Psoas muscle (tissue), 8 donors: ENCODE data around the gene PTCD2. TPM values are rescaled to one million over a fixed set of nuclear protein-coding genes. Genes with fewer than 3 reads are reported as not detected.

Experiments
- ATAC-seq, 4 donors: fragments of 200-7000 bp; cut with Tn5 transposase; one replicate each; pipeline ENCODE4 v1.9.1; 2020; ENCODE audit warnings: moderate library complexity in 3 of 4, mild to moderate bottlenecking in 2 of 4
- DNase-seq, 2 donors: peaks; one replicate each; pipeline ENCODE4 v3.0.0-alpha.2; 2020
- H3K27ac ChIP-seq: fragments of 200-600 bp; one replicate; pipeline ENCODE4 v1.8.0; 2022
- H3K27me3 ChIP-seq, 3 donors: fragments of 200-600 bp in 1 of 3; one replicate each; pipeline versions ENCODE4 v1.6.1 to v1.8.0; 2013 to 2022; ENCODE audit warnings: low read length in 2 of 3, mild to moderate bottlenecking in 2 of 3, moderate library complexity in 1 of 3; ENCODE audit not compliant: insufficient read depth in 3 of 3
- H3K36me3 ChIP-seq, 2 donors: fragments of 200-600 bp in 1 of 2; one replicate each; pipeline versions ENCODE4 v1.6.1 to v1.8.0; 2013 to 2022; ENCODE audit warnings: low read depth in 1 of 2, mild to moderate bottlenecking in 1 of 2, moderate library complexity in 1 of 2; ENCODE audit not compliant: insufficient read depth in 1 of 2
- H3K4me1 ChIP-seq: fragments of 200-600 bp; one replicate; pipeline ENCODE4 v1.8.0; 2022
- H3K4me3 ChIP-seq: fragments of 200-600 bp; one replicate; pipeline ENCODE4 v1.8.0; 2022; ENCODE audit warnings: mild to moderate bottlenecking
- H3K9me3 ChIP-seq: fragments of 200-600 bp; one replicate; pipeline ENCODE4 v1.8.0; 2022
- WGBS, 3 donors: extraction: QIAGEN DNeasy Blood & Tissue Kit; methylation state at CpG; one replicate each; pipeline versions ENCODE4 v1.1.6 to v1.1.7; 2013; 5-methylcytosine and 5-hydroxymethylcytosine counted together
- intact Hi-C, 2 donors: fragments of 100-400 bp; cut with DNase I; formaldehyde crosslinking; loops; one replicate each; pipeline versions ENCODE4 v1.11.0 to v1.14.2; 2022
- polyA plus RNA-seq, 3 donors: library from polyadenylated mRNA; stranded (reverse); fragments of 200-250 nt; gene quantifications; one replicate each; pipeline ENCODE4 v1.2.3, GENCODE V29; 2013
- total RNA-seq, 4 donors: library from RNA; stranded (reverse); fragmentation: NEBNext Ultra II Directional in 2 of 4; extraction: Animal tissue kit (Norgen Biotek cat#: 25700) in 2 of 4; gene quantifications; one replicate each; pipeline versions ENCODE4 v1.2.1 to v1.2.4, GENCODE V29; 2021 to 2023
- TF ChIP-seq, protein P1 (sequence below): fragments of 200-600 bp; IDR thresholded peaks from one replicate; pipeline ENCODE4 v1.8.0; 2022; ENCODE audit warnings: antibody characterized with exemption
- donor health status: healthy with polysubstance abuse.
- donor health status: DM: no; HTN: no; CAD: no; lungs with moderate emphysema.
- donor health status: Bipolar disorder and iron deficiency.
- donor health status: healthy.
- donor health status: DM: yes; HTN: yes; CAD: no.
- donor health status: DM: no; HTN: no; CAD: no.
- donor health status: DM: no; HTN: no; CAD: no.
- donor health status: DM: yes; HTN: yes; CAD: no.

Gene PTCD2
- total and polyA plus RNA-seq, 7 donors = 6.2 to 30.8 (median 12.8) TPM

DNA sequence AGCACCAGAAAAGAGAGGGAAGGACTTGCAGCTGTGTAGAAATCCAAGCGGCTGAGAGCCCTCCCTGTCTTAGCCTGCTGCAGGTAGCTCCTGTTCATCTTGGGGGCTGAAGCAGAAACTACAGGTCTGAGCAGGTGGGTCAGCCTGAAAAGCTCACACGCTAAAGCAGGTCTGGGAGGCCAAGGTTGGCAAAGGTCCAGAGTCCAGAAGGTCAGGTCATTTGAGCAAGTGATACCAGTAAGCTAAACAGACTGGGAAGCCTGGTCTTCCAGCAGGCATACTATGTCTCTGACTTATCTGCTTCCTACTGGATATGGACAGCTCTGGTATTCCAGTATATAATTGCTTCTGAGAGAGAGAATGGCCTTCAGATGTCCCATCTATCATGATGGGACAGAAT is 26.2 kb downstream of the PTCD2 start:
- Histone ChIP-seq H3K4me3 (no peak overlapping the region), H3K27ac (no peak overlapping the region), H3K4me1 (no peaks in the 10 kb centered on the region), H3K9me3 (no peaks in the 10 kb centered on the region), H3K27me3 (no peaks in the 10 kb centered on the region), H3K36me3 (peaks cover 0 to 41% of the 10 kb centered on the region in 2 donors)
- DNase-seq = no peak
- intact Hi-C loops = no loop called here
- TF ChIP-seq, protein P1, sequence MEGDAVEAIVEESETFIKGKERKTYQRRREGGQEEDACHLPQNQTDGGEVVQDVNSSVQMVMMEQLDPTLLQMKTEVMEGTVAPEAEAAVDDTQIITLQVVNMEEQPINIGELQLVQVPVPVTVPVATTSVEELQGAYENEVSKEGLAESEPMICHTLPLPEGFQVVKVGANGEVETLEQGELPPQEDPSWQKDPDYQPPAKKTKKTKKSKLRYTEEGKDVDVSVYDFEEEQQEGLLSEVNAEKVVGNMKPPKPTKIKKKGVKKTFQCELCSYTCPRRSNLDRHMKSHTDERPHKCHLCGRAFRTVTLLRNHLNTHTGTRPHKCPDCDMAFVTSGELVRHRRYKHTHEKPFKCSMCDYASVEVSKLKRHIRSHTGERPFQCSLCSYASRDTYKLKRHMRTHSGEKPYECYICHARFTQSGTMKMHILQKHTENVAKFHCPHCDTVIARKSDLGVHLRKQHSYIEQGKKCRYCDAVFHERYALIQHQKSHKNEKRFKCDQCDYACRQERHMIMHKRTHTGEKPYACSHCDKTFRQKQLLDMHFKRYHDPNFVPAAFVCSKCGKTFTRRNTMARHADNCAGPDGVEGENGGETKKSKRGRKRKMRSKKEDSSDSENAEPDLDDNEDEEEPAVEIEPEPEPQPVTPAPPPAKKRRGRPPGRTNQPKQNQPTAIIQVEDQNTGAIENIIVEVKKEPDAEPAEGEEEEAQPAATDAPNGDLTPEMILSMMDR = no peak
- peak in 1 of 4 donors; percentile 41 for ATAC-seq
- 56 to 71% (median 60%) methylated on average over 2 of the region's 2 CpGs for WGBS, 3 donors

DNA sequence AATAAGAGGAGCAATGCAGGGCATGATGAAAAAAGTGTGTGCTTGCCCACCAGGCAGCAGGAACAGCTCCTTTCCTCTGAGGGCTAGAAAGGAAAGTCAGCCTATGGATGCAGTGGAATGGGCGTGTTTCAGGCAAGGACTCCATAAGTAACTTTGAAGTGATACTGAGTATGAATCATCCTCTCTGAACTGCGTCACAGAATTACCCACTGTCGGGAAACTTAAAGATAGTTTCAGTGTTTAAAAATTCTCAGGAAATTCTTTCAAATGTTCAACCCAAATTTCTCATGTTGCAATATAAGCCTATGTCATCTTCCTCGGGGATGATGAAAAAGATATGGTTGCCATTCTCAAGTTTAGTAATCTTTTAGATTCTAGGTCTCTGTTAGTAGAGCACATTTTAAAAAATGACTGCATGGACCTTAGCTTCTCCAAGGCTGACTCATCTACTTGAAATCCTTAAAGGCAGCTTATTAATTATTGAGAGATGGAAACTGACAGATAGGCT is 27.7 kb downstream of the PTCD2 start:
- peaks cover 0 to 31% of the 10 kb centered on the region in 2 donors for H3K36me3 ChIP-seq
- no peak overlapping the region for H3K27ac ChIP-seq

DNA sequence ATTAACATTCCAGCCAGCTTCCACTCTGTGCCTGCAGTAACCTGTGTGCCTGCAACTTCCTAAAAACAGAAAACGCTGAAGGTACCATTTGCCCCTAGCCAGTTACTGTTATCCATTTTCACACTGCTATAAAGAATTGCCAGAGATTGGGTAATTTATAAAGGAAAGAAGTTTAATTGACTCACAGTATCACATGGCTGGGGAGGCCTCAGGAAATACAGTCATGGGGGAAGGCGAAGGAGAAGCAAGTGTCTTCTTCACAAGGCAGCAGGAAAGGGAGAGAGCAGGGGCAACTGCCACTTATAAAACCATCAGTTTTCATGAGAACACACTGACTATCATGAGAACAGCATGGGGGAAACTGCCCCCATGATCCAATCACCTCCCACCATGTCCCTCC is 31.2 kb downstream of the PTCD2 start:
- ATAC-seq = no peak

More for the DNA sequence above, 27.7 kb downstream of the PTCD2 start:
- DNase-seq (no peak), ATAC-seq (no peak)
- Histone ChIP-seq H3K4me1 (no peaks in the 10 kb centered on the region), H3K9me3 (no peaks in the 10 kb centered on the region), H3K4me3 (no peak overlapping the region), H3K27me3 (no peaks in the 10 kb centered on the region)
- intact Hi-C loops = no loop called here
- WGBS, 3 donors = 90 to 94% (median 91%) methylated on average over 4 of the region's 4 CpGs
- TF ChIP-seq, protein P1 = no peak

DNA sequence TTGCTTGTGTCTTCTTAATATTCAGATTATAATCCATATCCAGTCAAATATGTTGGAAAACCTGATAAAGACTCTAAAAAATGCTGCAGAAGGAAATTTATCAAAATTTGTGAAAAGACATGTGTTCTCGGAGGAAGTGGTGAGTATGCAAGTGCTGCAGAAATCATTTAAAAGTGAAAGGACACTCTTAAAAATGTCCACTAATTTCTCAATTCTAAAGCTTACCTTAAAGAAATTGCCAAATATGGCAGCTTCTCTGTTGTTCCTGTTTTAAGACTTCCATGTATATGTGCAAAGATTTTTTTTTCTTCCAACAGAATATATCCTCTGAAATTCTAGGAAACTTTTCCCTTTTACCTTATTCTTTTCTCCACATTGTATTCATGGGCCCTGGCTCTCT is 32.4 kb downstream of the PTCD2 start:
- ATAC-seq (no peak), DNase-seq (no peak)
- Histone ChIP-seq H3K27ac (no peak overlapping the region), H3K4me3 (no peak overlapping the region), H3K36me3 (no peaks in the 10 kb centered on the region), H3K4me1 (no peaks in the 10 kb centered on the region), H3K9me3 (no peaks in the 10 kb centered on the region), H3K27me3 (no peaks in the 10 kb centered on the region)
- WGBS, 3 donors = 94 to 95% (median 95%) methylated on average over 1 of the region's 1 CpG
- TF ChIP-seq, protein P1 = no peak
- intact Hi-C loops = no loop called here

More for the DNA sequence above, 31.2 kb downstream of the PTCD2 start:
- H3K36me3 ChIP-seq = no peaks in the 10 kb centered on the region
- H3K4me3 ChIP-seq = no peak overlapping the region
- H3K9me3 ChIP-seq = no peaks in the 10 kb centered on the region
- H3K27ac ChIP-seq = no peak overlapping the region
- no peaks in the 10 kb centered on the region for H3K4me1 ChIP-seq
- intact Hi-C loops = no loop called here
- no peaks in the 10 kb centered on the region for H3K27me3 ChIP-seq
- TF ChIP-seq, protein P1 = no peak
- DNase-seq = no peak
- 89 to 96% (median 93%) methylated on average over 2 of the region's 2 CpGs for WGBS, 3 donors

DNA sequence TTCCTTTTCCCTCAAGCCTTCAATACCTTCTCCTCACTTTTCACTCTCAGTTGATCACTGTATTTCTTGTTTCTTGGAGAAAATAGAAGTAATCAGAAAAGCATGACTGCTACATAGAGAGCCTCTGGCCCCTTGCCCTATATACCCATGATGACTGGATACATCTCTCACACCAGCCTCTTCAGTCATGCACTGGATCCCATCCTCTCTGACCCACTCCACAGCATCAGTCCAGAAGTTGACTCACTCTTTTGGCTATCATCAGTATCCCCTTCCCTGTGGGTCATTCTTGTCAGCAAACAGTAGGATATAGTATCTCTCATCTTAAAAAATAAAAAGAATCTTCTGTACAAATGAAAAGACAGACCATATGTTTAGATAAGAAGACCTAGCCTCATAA is 32.9 kb downstream of the PTCD2 start:
- DNase-seq = no peak
- TF ChIP-seq, protein P1 = no peak
- Histone ChIP-seq H3K4me3 (no peak overlapping the region), H3K27ac (no peak overlapping the region), H3K27me3 (no peaks in the 10 kb centered on the region), H3K9me3 (no peaks in the 10 kb centered on the region), H3K36me3 (peaks cover 0 to 2% of the 10 kb centered on the region in 2 donors), H3K4me1 (no peaks in the 10 kb centered on the region)
- intact Hi-C loops = no loop called here
- no peak for ATAC-seq
